ENCODE measurements around the gene TSPAN18. TPM values are rescaled to one million over a fixed set of nuclear protein-coding genes. Genes with fewer than 3 reads are reported as not detected.

The TSPAN18 gene
- total RNA-seq, 4 donors from 2014 or later, result 31.1 to 74.6 (median 34.7) TPM

DNA sequence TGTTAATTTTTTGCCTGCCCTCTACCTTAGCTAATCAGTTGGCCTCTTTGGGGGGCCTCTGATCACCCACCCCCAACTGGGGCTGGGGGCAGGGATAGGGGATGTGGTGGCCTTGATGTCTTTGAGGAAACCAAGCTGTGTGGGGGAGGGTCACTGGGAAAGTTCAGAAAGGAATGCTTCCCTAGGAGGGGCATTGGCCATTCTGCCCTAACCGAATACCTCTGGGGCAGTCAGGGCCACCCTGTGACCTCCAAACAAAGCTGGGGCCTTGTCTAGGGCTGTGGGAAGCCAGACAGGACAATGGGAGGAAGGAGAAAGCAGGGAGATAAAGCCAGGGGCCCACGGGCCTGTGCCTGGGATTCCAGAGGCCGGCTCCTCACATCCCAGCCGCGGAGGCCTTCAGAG is 97.5 kb downstream of the TSPAN18 start:
- H3K27me3 ChIP-seq, result no peaks in the 10 kb centered on the region
- TF ChIP-seq POLR2A (IDR thresholded peaks at IDR 0.05) (no peak), EP300 (IDR thresholded peaks at IDR 0.05) (no peak), POLR2AphosphoS5 (IDR thresholded peaks at IDR 0.05) (no peak)
- TF ChIP-seq, protein P1, sequence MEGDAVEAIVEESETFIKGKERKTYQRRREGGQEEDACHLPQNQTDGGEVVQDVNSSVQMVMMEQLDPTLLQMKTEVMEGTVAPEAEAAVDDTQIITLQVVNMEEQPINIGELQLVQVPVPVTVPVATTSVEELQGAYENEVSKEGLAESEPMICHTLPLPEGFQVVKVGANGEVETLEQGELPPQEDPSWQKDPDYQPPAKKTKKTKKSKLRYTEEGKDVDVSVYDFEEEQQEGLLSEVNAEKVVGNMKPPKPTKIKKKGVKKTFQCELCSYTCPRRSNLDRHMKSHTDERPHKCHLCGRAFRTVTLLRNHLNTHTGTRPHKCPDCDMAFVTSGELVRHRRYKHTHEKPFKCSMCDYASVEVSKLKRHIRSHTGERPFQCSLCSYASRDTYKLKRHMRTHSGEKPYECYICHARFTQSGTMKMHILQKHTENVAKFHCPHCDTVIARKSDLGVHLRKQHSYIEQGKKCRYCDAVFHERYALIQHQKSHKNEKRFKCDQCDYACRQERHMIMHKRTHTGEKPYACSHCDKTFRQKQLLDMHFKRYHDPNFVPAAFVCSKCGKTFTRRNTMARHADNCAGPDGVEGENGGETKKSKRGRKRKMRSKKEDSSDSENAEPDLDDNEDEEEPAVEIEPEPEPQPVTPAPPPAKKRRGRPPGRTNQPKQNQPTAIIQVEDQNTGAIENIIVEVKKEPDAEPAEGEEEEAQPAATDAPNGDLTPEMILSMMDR (IDR thresholded peaks at IDR 0.05), result no peak
- H3K27ac ChIP-seq, result peak overlapping the region; percentile 25 to 81 (median 74)
- H3K4me3 ChIP-seq, result no peak overlapping the region
- no peaks in the 10 kb centered on the region for H3K9me3 ChIP-seq
- H3K4me1 ChIP-seq, result peaks cover 5 to 72% (median 10%) of the 10 kb centered on the region in 3 donors
- WGBS, 2 donors (ENCODE audit: low coverage in 1 of 2), result 33 to 50% methylated on average over 1 to 2 of the region's 5 CpGs
- H3K36me3 ChIP-seq, result no peaks in the 10 kb centered on the region
- ATAC-seq, result no peak

DNA sequence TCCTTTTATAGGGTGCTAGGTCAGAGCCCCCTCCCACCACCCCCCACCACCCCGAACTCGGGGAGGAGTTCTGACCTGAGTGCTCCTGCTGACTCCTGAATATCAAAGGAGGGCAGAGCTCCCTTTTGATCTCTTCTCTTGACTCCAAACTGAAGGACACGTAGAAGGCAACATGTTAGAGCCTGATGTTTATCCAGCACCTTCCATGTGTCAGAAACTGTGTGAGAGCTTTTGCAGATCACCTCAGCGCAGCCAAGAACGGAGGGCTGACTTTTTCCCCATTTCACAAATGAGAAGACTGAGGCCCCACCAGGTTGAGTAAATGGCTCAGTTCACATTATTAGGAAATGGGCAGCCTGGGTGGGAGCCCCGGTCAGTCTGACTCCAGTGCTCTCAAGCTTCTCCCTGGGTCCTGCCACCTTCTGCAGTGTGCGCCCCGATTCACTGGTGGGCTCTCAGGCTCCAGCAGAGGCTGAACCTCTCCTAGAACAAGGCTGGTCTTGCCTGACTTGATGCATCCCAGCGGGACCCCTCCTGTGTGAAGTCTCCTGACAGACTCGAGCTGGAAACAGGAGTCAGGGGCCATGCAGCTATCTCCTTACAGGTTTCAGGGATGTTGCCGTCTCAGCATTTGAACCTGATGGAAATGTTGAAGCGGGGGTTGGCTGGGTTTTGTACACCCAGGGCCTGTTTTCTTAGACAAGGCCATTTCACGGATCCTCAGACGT is 98.5 kb downstream of the TSPAN18 start:
- no peaks in the 10 kb centered on the region for H3K36me3 ChIP-seq
- WGBS, 2 donors (ENCODE audit: low coverage in 1 of 2), result 100% methylated on average over 1 to 2 of the region's 14 CpGs
- peak; percentile 13 for ATAC-seq
- H3K27me3 ChIP-seq, result no peaks in the 10 kb centered on the region
- H3K9me3 ChIP-seq, result no peaks in the 10 kb centered on the region
- TF ChIP-seq, protein P1 (IDR thresholded peaks at IDR 0.05), result no peak
- no peak for TF ChIP-seq POLR2A (IDR thresholded peaks at IDR 0.05)
- no peak for TF ChIP-seq POLR2AphosphoS5 (IDR thresholded peaks at IDR 0.05)
- H3K4me3 ChIP-seq, result no peak overlapping the region
- H3K4me1 ChIP-seq, result peaks cover 5 to 62% (median 9%) of the 10 kb centered on the region in 3 donors
- peak overlapping the region; percentile 25 to 81 (median 74) for H3K27ac ChIP-seq

DNA sequence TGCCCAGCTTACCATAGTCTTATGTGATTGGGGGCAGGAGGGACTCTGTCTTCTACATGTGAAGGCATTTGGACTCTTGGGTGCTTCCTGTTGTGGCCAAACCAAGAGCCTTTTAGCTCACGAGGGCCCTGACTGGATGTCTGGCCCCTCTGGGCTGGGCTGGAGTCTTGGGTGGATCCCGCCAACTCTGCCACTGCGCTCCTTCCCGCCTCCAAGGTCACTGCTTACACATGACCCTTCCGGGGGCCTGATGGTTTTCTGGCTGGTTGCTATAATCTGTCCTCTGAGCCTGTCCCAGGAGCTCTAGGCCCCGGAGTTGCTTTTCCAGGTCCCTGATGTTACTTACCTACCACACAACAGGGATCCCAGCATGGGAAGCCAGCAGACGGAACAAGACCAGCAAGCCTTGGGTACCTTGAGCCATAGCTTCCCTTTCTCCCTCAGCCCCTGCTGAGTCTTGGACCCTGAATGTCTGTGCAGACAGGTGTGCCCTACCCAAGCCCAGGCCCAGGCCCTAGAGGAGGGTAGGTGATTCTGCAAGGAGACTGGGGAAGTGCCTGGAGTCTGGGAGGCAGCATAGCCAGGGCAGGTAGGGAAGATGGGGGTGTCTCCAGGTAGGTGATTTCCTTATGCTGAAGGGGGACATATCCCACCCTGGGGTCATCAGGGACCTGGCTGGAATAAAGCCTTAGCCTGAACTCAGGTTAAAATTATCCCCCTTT is 100.3 kb downstream of the TSPAN18 start:
- no peak for ATAC-seq
- no peak for TF ChIP-seq EP300 (IDR thresholded peaks at IDR 0.05)
- TF ChIP-seq, protein P1 (IDR thresholded peaks at IDR 0.05), result no peak
- no peak for TF ChIP-seq POLR2AphosphoS5 (IDR thresholded peaks at IDR 0.05)
- TF ChIP-seq POLR2A (IDR thresholded peaks at IDR 0.05), result no peak
- no peaks in the 10 kb centered on the region for H3K36me3 ChIP-seq
- peak overlapping the region in 3 of 4 donors; percentile 25 to 77 (median 59) for H3K27ac ChIP-seq
- WGBS, 2 donors (ENCODE audit: low coverage in 1 of 2), result 100% methylated on average over 1 of the region's 7 CpGs; no CpG with 5 or more reads in 1 of the 2 donors
- no peaks in the 10 kb centered on the region for H3K27me3 ChIP-seq
- no peak overlapping the region for H3K4me3 ChIP-seq
- no peaks in the 10 kb centered on the region for H3K9me3 ChIP-seq
- H3K4me1 ChIP-seq, result peaks cover 5 to 53% (median 9%) of the 10 kb centered on the region in 3 donors

DNA sequence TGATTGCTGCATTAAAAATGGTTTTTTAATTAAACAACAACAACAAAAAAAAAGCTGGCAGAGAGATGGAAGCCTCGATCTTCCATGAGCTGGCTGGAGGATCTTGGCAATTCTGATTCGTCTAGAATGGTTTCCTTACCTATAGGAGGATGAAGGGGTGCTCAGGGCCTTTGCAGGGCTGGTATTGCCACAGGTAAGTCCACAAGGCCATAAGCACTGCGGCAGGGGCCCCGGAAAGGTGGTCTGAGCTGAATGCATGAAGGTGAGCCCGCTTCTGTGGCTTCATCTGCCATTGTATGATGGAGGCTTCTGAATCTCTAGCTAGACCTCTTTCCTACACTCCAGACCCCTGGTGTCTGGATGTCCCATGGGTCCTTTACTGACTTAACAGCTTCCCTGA is 101.5 kb downstream of the TSPAN18 start:
- Histone ChIP-seq H3K4me1 (peaks cover 5 to 56% (median 9%) of the 10 kb centered on the region in 3 donors), H3K27me3 (no peaks in the 10 kb centered on the region), H3K27ac (peak overlapping the region in 2 of 4 donors; percentile 14 to 19), H3K9me3 (no peaks in the 10 kb centered on the region), H3K36me3 (no peaks in the 10 kb centered on the region), H3K4me3 (no peak overlapping the region)
- no peak for ATAC-seq
- TF ChIP-seq, protein P1 (IDR thresholded peaks at IDR 0.05), result no peak
- no peak for TF ChIP-seq EP300 (IDR thresholded peaks at IDR 0.05)
- no peak for TF ChIP-seq POLR2A (IDR thresholded peaks at IDR 0.05)
- no peak for TF ChIP-seq POLR2AphosphoS5 (IDR thresholded peaks at IDR 0.05)
- 80 to 85% methylated on average over 3 of the region's 5 CpGs for WGBS, 2 donors (ENCODE audit: low coverage in 1 of 2)

Data from gastroesophageal sphincter (tissue), 4 donors.